Stomach (tissue), 9 donors: ENCODE results near the gene ORMDL3. TPM values are rescaled to one million over a fixed set of nuclear protein-coding genes. Genes with fewer than 3 reads are reported as not detected.

ENCODE experiments used
- DNase-seq, 2 donors: peaks; one replicate each; pipeline versions ENCODE4 v3.0.0 to v3.0.0-alpha.2; 2013 to 2019
- H3K27ac ChIP-seq, 5 donors: fragments of 200-600 bp in 4 of 5; sonication (generic) in 4 of 5; one replicate each; pipeline ENCODE4 v1.5.1; 2013 to 2019; ENCODE audit warnings: mild to moderate bottlenecking in 1 of 5, moderate library complexity in 1 of 5
- H3K27me3 ChIP-seq, 3 donors: fragments of 200-600 bp; sonication (generic); one replicate each; pipeline ENCODE4 v1.5.1; 2017 to 2019; ENCODE audit warnings: mixed run types in 1 of 3
- H3K36me3 ChIP-seq, 4 donors: fragments of 200-600 bp; sonication (generic); 1 replicate in 3 of 4; 2 replicates in 1 of 4; pipeline ENCODE4 v1.5.1; 2016 to 2019
- H3K4me1 ChIP-seq, 4 donors: fragments of 200-600 bp; sonication (generic); one replicate each; pipeline ENCODE4 v1.5.1; 2016 to 2019
- H3K4me3 ChIP-seq, 4 donors: fragments of 200-600 bp; sonication (generic) in 3 of 4; one replicate each; pipeline ENCODE4 v1.5.1; 2016 to 2019; ENCODE audit warnings: mild to moderate bottlenecking in 1 of 4
- H3K9me3 ChIP-seq, 4 donors: fragments of 200-600 bp; sonication (generic); one replicate each; pipeline ENCODE4 v1.5.1; 2016 to 2019
- EP300 ChIP-seq: sonication (generic); formaldehyde crosslinking; IDR thresholded peaks from one replicate; pipeline ENCODE4 v1.6.1; 2017; ENCODE audit warnings: antibody characterized with exemption
- POLR2A ChIP-seq, 4 donors: fragments of 450-650 bp; IDR thresholded peaks; one replicate each; pipeline ENCODE4 v1.6.1; 2016; ENCODE audit warnings: antibody characterized with exemption in 4 of 4, control low read depth in 2 of 4, mild to moderate bottlenecking in 1 of 4, moderate library complexity in 1 of 4
- POLR2AphosphoS5 ChIP-seq, 3 donors: sonication (generic); formaldehyde crosslinking; IDR thresholded peaks; one replicate each; pipeline ENCODE4 v1.6.1; 2016; ENCODE audit warnings: antibody characterized with exemption in 3 of 3
- WGBS, 5 donors: extraction: QIAGEN DNeasy Blood & Tissue Kit in 3 of 5; methylation state at CpG; one replicate each; pipeline versions ENCODE4 v1.1.5 to v1.1.7; 2013 to 2018; 5-methylcytosine and 5-hydroxymethylcytosine counted together
- intact Hi-C: fragments of 100-400 bp; cut with DNase I; formaldehyde crosslinking; loops from one replicate; pipeline ENCODE4 v1.15.1; 2023; ENCODE audit warnings: low total_unique reads
- polyA plus RNA-seq, 3 donors: library from polyadenylated mRNA; stranded (reverse); fragments of 200-250 nt; gene quantifications; one replicate each; pipeline ENCODE4 v1.2.3, GENCODE V29; 2013
- total RNA-seq, 5 donors: library from RNA; depleted of rRNA; stranded (reverse); fragments of >200 nt; gene quantifications; one replicate each; pipeline versions ENCODE4 v1.1.0 to v1.2.3, GENCODE V29; 2014 to 2016
- TF ChIP-seq, protein P1 (sequence below), 7 experiments: fragments of 450-650 bp in 4 of 7; fragments of 200-600 bp in 3 of 7; sonication (generic) in 3 of 7; IDR thresholded peaks; one replicate each; pipeline ENCODE4 v1.5.1; 2016 to 2019; ENCODE audit warnings: antibody characterized with exemption in 7 of 7, control low read depth in 2 of 7, mild to moderate bottlenecking in 1 of 7
- donor health status: healthy with polysubstance abuse.
- donor health status: Bipolar disorder and iron deficiency.
- donor health status: healthy.

ORMDL3 gene
- total and polyA plus RNA-seq, 8 donors = 16.5 to 117 (median 50.2) TPM

GRCh38 chr17:39953471-39953888, 26.1 kb upstream of the ORMDL3 start:
- no peak for DNase-seq
- Histone ChIP-seq H3K4me1 (peaks cover 0 to 16% (median 11%) of the 10 kb centered on the region in 4 donors), H3K27ac (peak overlapping the region; percentile 5 to 82 (median 33)), H3K36me3 (no peaks in the 10 kb centered on the region), H3K27me3 (no peaks in the 10 kb centered on the region), H3K9me3 (no peaks in the 10 kb centered on the region), H3K4me3 (peak overlapping the region; percentile 32 to 45 (median 38))
- WGBS, 5 donors = 36 to 49% (median 42%) methylated on average over 9 of the region's 9 CpGs
- intact Hi-C loops = no loop called here
- TF ChIP-seq POLR2AphosphoS5 (IDR thresholded peaks at IDR 0.05) (no peak), POLR2A (IDR thresholded peaks at IDR 0.05) (no peak), EP300 (no peak)
- TF ChIP-seq, protein P1, sequence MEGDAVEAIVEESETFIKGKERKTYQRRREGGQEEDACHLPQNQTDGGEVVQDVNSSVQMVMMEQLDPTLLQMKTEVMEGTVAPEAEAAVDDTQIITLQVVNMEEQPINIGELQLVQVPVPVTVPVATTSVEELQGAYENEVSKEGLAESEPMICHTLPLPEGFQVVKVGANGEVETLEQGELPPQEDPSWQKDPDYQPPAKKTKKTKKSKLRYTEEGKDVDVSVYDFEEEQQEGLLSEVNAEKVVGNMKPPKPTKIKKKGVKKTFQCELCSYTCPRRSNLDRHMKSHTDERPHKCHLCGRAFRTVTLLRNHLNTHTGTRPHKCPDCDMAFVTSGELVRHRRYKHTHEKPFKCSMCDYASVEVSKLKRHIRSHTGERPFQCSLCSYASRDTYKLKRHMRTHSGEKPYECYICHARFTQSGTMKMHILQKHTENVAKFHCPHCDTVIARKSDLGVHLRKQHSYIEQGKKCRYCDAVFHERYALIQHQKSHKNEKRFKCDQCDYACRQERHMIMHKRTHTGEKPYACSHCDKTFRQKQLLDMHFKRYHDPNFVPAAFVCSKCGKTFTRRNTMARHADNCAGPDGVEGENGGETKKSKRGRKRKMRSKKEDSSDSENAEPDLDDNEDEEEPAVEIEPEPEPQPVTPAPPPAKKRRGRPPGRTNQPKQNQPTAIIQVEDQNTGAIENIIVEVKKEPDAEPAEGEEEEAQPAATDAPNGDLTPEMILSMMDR (IDR thresholded peaks at IDR 0.05) = no peak

DNA sequence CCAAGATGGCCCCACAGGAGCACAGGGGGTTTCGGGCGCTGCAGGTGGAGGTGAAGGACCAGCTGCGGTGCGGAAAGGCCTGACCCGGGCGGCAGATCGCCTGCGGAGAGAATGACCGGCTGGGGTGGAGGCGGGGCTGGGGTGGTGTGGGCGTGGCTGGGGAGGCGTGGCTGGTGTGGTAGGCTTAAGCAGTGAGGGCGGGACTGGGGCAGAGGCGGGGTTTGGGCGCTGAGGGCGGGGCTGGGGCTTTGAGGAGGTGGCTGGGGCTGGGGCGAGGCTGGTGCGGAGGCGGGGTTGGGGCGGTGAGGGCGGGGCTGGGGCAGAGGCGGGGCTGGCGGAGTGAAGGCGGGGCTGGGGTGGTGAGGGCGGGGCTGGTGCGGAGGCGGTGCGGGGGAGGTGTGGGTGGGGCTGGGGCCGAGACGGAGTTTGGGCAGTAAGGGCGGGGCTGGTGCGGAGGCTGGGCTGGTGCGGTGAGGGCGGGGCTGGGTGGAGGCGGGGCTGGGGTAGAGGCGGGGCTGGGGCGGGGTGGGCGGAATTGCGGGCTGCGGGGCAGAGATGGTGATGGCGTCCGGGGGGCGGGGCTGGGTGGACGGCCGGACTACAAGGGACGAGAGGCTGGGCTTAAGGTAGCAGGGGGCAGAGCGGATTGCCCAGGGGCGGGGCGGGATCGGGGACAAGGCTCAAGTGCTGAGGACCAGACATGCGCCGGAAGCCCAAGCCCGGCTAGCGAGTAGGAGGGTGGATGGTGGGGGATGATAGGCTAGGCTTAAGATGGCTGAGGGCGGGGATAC, 25.5 kb upstream of the ORMDL3 start:
- intact Hi-C loops = no loop called here
- no peaks in the 10 kb centered on the region for H3K27me3 ChIP-seq
- peak overlapping the region; percentile 5 to 82 (median 67) for H3K27ac ChIP-seq
- H3K4me3 ChIP-seq = peak overlapping the region; percentile 36 to 46 (median 42)
- TF ChIP-seq, protein P1 (IDR thresholded peaks at IDR 0.05) = no peak
- peak in 1 of 3 donors; percentile 24 for TF ChIP-seq POLR2AphosphoS5 (IDR thresholded peaks at IDR 0.05)
- H3K36me3 ChIP-seq = no peaks in the 10 kb centered on the region
- H3K9me3 ChIP-seq = no peaks in the 10 kb centered on the region
- WGBS, 5 donors = 0 to 4% (median 1%) methylated on average over 14 to 54 of the region's 55 CpGs
- peaks cover 0 to 16% (median 11%) of the 10 kb centered on the region in 4 donors for H3K4me1 ChIP-seq
- peak; percentile 98 to 99 for DNase-seq

DNA sequence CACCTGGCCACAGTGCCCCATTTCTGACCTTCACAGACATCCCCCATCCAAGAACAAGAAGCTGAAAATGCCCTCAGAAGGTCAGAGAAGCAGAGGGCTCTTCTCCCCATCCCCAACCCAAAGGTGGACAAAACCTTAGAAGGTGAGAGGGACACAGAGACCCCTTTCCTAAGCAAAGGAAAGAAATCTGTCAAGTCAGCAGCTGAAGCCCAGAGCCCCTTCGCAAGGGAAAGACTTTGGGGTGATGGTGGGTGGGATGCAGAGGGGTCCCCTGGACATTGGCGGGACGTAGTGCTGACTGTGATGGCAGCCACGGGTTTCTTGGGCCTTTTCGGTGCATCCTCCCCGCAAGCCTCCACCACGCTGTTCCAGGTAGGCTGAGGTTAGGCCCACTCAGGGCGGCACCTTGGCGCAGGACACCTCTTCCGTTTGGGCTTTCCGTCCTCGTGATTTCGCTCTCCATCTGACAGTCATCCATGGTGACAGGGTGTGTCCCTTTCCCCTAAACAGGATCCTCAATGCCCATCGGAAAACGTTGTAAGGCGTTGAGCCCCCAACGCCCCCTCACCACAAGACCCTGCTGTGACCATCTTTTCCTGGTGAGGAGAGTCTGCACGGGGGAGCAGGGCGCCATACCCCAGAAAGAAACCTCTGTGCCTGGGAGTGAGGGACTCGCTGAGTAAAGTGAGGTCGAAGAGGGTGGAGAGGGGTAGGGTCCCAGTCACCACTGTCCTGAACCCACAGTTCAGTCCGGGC, 24.7 kb upstream of the ORMDL3 start:
- H3K27me3 ChIP-seq = no peaks in the 10 kb centered on the region
- intact Hi-C loops = no loop called here
- peak overlapping the region in 4 of 5 donors; percentile 67 to 82 (median 70) for H3K27ac ChIP-seq
- peaks cover 0 to 16% (median 11%) of the 10 kb centered on the region in 4 donors for H3K4me1 ChIP-seq
- TF ChIP-seq EP300 (no peak), POLR2AphosphoS5 (IDR thresholded peaks at IDR 0.05) (no peak), POLR2A (IDR thresholded peaks at IDR 0.05) (no peak)
- TF ChIP-seq, protein P1 (IDR thresholded peaks at IDR 0.05) = no peak
- no peaks in the 10 kb centered on the region for H3K9me3 ChIP-seq
- peak overlapping the region; percentile 36 to 46 (median 42) for H3K4me3 ChIP-seq
- DNase-seq = no peak
- 57 to 64% (median 63%) methylated on average over 20 to 22 of the region's 22 CpGs for WGBS, 5 donors
- no peaks in the 10 kb centered on the region for H3K36me3 ChIP-seq

DNA sequence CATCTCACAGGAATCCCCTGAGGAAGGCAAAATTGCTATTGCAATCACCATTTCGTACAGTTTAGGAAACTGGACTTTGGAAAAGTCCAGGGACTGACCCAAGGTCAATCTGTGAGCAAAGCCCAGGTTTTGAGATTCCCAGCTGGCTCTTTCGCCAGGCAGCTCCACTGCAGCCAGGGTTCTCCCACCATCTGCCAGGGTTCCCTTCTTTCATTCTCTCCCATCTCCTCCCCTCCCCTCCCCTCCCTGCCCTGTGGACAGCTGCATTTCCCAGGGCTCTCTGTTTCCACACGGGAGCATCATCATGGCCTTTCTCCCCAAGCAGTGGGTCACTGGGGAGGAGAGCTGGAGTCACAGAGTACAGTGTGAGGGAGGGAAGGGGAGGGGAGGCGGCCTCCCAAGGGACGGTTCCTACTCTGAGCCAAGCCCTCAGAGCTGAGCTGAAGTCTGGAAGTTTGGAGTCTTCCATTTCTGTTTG, 23.5 kb upstream of the ORMDL3 start:
- WGBS, 5 donors = 41 to 69% (median 65%) methylated on average over 5 of the region's 5 CpGs
- no peak for TF ChIP-seq EP300
- no peak for TF ChIP-seq POLR2AphosphoS5 (IDR thresholded peaks at IDR 0.05)
- TF ChIP-seq, protein P1 (IDR thresholded peaks at IDR 0.05) = no peak
- TF ChIP-seq POLR2A (IDR thresholded peaks at IDR 0.05) = no peak

More for the DNA sequence above, 23.5 kb upstream of the ORMDL3 start:
- H3K36me3 ChIP-seq = no peaks in the 10 kb centered on the region
- no peaks in the 10 kb centered on the region for H3K9me3 ChIP-seq
- DNase-seq = peak in 1 of 2 donors; percentile 47
- no peak overlapping the region for H3K27ac ChIP-seq
- no peaks in the 10 kb centered on the region for H3K27me3 ChIP-seq
- H3K4me1 ChIP-seq = peaks cover 0 to 16% (median 11%) of the 10 kb centered on the region in 4 donors
- intact Hi-C loops = no loop called here
- no peak overlapping the region for H3K4me3 ChIP-seq
